ENCODE results near the gene BMP7.
"Not testable (repeated sequence)": the region's sequence is repeated elsewhere in the genome, so short reads cannot be mapped to it uniquely, and the experiment has no call there.

BMP7 gene

GRCh38 chr20:57208198-57208597 lies 58.2 kb downstream of the BMP7 start:
- no peak for DNase-seq

- no peak for DNase-seq
These were observed 59.2 kb downstream of the BMP7 start for GRCh38 chr20:57207251-57207650.

- DNase-seq: no peak
These were observed 60.7 kb downstream of the BMP7 start for GRCh38 chr20:57205606-57206219.

- DNase-seq: no peak
These were observed 62.5 kb downstream of the BMP7 start for GRCh38 chr20:57203986-57204385.

- no peak for DNase-seq
These were observed 63.2 kb downstream of the BMP7 start for GRCh38 chr20:57203204-57203603.

GRCh38 chr20:57202309-57202708 lies 64.1 kb downstream of the BMP7 start:
- DNase-seq: no peak

- no peak for DNase-seq
These were observed 65.4 kb downstream of the BMP7 start for GRCh38 chr20:57200882-57201695.

GRCh38 chr20:57199656-57200405 lies 66.6 kb downstream of the BMP7 start:
- peak; percentile 15 for DNase-seq

GRCh38 chr20:57198132-57199072 lies 68.0 kb downstream of the BMP7 start:
- peak; percentile 46 for DNase-seq

- DNase-seq: no peak
These were observed 68.9 kb downstream of the BMP7 start for GRCh38 chr20:57197352-57198131.

- no peak for DNase-seq
These were observed 70.9 kb downstream of the BMP7 start for GRCh38 chr20:57195469-57196100.

- no peak for DNase-seq
These were observed 71.4 kb downstream of the BMP7 start for GRCh38 chr20:57195023-57195422.

GRCh38 chr20:57194154-57194553 lies 72.3 kb downstream of the BMP7 start:
- no peak for DNase-seq

GRCh38 chr20:57193094-57193493 lies 73.3 kb downstream of the BMP7 start:
- no peak for DNase-seq

GRCh38 chr20:57192311-57192710 lies 74.1 kb downstream of the BMP7 start:
- no peak for DNase-seq

- DNase-seq: not testable (repeated sequence)
These were observed 75.2 kb downstream of the BMP7 start for GRCh38 chr20:57191265-57191638.

GRCh38 chr20:57190536-57191264 lies 75.7 kb downstream of the BMP7 start:
- DNase-seq: no peak

GRCh38 chr20:57189713-57190112 lies 76.7 kb downstream of the BMP7 start:
- no peak for DNase-seq

GRCh38 chr20:57188576-57189079 lies 77.8 kb downstream of the BMP7 start:
- no peak for DNase-seq

GRCh38 chr20:57188056-57188455 lies 78.4 kb downstream of the BMP7 start:
- no peak for DNase-seq
